Measurements from ENCODE around the gene SLC16A5.
"Not testable (repeated sequence)": the region's sequence is repeated elsewhere in the genome, so short reads cannot be mapped to it uniquely, and the experiment has no call there.

SLC16A5 gene, protein sequence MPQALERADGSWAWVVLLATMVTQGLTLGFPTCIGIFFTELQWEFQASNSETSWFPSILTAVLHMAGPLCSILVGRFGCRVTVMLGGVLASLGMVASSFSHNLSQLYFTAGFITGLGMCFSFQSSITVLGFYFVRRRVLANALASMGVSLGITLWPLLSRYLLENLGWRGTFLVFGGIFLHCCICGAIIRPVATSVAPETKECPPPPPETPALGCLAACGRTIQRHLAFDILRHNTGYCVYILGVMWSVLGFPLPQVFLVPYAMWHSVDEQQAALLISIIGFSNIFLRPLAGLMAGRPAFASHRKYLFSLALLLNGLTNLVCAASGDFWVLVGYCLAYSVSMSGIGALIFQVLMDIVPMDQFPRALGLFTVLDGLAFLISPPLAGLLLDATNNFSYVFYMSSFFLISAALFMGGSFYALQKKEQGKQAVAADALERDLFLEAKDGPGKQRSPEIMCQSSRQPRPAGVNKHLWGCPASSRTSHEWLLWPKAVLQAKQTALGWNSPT

DNA sequence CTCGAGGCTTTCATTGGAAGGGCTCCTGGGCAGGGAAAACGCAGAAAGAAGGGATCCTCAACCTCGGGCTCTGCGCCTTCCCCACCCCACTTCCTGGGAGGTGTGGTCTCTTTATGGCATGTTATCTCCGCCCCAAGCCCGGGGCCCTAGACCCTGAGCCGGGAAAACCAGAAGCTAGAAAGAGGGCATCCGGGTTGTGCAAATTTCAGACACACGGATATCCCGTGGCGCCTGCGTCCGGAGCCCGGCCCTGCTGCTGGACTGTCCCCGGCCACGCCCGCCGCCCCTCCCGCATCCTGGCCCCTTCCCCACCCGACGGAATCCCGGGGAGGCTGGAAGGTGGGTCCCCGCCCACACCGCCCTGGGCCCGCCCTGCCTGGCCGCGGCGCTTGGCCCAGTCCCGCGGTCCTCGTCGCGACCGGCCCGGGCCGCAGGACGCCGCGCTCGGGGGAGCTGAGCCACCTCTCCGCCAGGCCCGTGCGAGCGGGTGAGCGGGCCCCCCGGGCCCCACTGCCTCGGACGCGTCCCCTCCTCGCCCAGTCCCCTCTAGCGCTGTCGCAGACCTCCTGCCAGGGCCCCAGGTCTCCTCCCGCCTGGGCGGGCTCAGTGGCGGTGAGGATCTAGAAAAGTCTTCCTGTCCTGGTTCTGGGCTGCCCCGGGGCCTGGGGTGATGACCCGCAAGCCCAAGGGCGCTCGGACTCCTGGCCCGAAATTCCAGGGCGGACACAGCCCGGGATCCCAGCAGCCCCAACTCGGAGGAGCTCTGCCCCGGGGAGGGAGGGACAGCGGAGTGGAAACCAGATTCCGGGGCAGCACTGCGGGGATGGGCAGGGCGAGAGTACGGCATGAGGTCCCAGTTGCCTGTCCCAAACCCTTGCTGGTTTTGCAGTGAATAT is at the start of gene SLC16A5:
Gene SLC16A5 (plus strand): TSS at position 397 of the 896 bp plus-strand sequence. CDS start 5,683 bp downstream, outside the sequence.
- peak; percentile 82 for DNase-seq

DNA sequence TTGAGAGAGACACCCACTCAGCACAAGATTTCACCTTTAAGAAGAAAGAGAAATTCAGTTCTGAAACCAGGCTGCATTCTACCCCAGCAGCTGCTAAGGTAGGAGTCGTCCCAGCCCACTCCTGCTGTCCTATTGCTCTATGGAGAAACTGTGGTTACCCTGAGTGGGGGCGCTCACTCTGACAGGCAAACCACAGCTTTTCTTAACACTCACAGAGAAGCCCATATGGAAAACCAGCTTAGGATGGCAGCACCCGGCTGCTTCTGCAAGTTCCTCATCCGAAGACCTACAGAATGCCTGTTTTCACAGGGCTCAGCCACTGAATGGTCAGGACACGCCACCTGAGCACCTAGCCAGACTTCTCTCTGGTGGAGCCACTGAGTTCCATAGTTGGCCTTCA is 48.5 kb upstream of the SLC16A5 start:
- peak; percentile 63 for DNase-seq

DNA sequence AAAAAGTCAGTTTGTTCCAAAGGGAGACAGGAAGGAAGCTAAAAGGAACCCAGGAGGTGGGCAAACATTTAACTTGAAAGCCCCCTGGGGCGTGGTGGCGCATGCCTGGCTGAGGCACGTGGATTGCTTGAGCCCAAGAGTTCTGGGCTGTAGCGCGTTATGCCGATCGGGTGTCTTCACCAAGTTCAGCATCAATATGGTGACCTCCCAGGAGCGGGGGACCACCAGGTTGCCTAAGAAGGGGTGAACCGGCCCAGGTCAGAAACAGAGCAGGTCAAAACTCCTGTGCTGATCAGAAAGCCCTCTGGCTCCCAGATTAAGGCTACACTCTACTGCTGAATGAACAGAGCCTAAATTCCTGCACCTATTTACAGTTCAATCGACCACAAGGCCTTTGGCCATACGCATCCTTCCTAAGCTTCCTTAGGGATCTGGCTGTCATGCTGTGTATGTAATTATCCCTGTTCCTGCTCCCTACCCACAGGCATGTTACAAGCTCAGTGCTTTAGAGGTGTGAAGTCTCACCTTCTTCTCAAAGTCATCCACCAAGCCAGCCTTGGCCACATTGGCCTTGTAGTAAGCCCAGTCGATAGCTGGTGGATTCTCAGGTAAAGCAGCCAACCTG is 46.0 kb upstream of the SLC16A5 start:
- DNase-seq: no peak

DNA sequence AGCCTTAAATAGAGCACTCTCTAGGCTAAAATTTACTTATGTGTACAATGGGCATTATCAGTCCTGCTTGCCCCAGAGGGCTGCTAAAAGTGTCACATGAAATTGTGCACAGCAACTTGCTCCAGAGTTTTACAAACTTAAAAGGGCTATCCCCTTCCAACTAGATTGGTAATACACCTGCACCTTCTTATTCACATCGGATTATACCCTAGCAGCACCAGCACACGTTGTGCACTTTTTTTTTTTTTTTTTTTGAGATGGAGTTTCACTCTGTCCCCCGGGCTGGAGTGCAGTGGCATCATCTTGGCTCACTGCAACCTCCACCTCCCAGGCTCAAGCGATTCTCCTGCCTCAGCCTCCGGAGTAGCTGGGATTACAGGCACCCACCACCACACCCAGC is 44.0 kb upstream of the SLC16A5 start:
- DNase-seq: not testable (repeated sequence)

DNA sequence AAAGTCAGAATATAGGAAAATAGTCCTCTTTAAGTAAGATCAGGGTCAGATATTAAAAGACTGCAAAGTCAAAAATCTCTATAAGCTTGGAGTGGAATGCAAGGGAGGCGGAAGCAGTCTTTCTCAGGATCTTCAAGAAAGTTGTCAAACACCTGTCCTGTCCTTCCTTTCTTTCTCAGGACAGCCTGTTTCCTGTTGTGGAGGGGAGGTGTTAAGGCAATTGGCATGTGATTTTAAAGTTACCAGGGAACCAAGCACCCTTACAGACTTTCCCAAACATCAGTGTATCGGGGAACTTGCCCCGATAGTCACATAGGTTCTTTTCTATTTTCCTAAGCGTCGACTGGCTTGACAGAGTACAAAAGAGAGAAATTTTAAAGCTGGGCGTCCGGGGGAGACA is 43.0 kb upstream of the SLC16A5 start:
- no peak for DNase-seq

DNA sequence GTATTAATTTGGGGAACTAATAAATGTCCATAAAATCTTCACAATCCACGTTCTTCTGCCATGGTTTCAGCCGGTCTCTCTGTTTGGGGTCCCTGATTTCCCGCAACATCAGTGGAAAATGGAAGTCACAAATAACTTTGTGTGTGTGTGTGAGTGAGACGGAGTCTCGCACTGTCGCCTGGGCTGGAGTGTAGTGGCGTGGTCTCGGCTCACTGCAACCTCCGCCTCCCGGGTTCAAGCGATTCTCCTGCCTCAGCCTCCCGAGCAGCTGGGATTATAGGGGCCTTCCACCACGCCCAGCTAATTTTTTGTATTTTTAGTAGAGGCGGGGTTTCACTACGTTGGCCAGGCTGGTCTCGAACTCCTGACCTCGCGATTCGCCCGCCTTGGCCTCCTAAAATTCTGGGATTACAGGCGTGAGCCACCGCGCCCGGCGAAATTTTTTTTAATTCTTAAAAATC is 41.8 kb upstream of the SLC16A5 start:
- DNase-seq: not testable (repeated sequence)

DNA sequence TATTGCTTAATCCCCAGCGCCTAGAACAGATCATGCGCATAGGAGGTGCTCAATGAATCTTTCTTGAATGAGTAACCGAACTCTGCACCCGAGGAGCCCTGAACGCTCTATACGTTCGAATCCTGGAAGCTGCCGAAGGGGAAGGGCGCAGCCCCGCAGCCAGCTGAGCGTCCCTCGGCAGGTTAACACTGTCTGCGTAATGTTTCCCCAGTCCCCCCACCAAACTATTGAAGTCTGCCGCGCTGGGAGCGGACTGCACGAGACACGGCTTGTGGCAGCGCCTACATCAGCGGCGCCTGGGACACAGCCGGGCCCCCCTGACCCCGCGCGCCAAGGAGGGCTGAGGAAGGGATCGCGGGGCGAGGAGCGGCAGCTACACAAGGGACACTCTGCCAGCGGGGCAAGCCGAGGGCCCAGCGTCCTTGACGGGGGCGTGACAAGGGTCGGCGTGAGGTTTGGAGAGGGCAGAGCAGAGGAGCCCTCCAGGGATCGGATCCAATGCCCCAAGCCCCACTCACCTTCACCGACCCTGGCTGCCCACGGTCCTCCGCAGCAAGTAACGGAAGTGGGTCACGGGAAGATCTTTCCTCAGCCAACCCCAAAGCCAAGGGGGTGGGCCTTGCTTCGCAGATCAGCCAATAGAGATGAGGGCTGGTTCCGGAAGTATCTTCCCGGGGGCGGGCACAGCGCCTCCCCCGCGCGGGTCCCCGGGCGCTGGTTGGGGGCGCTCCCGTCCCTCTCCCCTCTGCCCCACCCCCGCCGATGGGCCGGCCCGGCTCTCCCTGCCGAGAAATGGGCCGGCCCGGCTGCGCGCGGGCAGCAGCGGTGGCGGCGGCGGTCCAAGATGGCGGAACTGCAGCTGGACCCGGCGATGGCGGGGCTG is 41.1 kb upstream of the SLC16A5 start, which contains the start of the genes ATP5PD and KCTD2:
Gene ATP5PD (minus strand): TSS at position 563 of the 883 bp plus-strand sequence. CDS start 4,319 bp downstream, outside the sequence.
Gene KCTD2 (plus strand): TSS at position 819 of the 883 bp plus-strand sequence. CDS start 26 bp downstream, at position 845.
- peak; percentile 87 for DNase-seq

DNA sequence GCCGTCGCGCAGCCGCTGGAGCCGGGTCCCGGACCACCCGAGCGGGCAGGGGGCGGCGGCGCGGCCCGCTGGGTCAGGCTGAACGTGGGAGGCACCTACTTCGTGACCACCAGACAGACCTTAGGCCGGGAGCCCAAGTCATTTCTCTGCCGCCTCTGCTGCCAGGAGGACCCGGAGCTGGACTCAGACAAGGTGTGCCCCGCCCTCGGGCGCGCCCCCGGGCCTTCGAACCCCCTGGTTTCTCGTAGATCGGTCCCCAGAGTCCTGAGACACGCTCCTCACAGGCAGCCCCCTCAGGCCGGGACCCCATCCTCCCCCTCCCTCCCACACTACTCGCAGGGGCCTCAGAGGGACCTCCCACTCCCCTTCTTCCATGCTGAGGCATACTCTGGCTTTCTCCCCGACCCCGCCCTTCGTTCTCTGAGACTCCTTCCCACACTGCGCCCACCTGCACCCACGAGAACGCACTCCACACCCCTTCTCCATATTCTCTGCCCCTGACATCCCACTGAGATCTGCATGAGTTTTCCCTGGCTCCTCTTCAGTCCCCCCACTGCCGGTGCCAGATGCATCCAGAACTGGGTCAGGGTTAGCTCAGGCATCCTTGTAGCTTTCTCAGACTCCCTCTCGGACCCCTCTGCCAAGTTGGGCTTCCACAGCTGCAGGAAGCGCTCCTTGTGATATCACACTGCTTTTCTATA is 40.2 kb upstream of the SLC16A5 start:
- no peak for DNase-seq

DNA sequence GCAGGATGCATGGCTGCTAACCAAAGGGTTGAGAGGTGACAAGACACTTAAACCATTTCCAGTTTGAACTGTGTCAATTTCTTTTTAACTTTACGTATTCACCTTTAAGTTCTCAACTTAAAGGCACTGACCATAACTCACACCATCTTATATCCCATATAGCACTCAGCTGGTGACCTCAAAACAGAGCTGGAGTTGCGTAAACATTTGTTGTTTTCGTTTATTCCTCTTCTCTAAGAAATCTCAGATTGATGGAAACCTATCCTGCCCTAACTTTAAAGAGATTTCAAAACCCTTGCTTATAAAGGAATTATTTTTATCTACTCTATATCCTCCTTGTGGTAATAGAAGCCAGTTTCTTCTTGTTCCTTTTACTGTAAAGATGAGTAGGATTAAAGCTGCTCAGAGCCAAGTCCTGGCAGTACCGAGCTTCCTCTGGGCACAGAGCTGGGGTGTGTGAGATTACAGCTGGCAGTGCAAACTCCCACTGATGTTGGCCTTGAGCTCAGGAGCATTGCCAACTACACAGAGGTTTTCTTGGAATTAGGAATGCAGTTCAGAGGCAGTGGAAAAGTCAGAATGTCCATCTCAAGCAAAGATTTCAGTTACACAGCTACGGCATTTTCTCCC is 39.4 kb upstream of the SLC16A5 start:
- peak; percentile 4 for DNase-seq

DNA sequence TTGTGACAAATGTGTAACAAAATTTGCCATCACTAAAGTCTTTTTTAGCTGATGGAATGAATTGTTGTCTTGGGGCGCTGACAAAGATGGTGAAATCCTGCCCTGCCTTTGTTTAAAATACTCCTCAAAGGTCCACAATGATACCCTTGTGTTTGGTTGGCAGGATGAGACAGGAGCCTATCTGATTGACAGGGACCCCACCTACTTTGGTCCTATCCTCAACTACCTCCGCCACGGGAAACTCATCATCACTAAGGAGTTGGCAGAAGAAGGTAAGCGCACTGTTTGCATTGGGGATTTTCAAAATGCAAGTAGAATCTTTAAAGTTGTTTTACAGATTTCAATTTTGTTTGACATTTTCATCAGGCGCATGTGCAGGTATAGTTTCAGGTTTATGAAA is 38.7 kb upstream of the SLC16A5 start:
- DNase-seq: no peak

DNA sequence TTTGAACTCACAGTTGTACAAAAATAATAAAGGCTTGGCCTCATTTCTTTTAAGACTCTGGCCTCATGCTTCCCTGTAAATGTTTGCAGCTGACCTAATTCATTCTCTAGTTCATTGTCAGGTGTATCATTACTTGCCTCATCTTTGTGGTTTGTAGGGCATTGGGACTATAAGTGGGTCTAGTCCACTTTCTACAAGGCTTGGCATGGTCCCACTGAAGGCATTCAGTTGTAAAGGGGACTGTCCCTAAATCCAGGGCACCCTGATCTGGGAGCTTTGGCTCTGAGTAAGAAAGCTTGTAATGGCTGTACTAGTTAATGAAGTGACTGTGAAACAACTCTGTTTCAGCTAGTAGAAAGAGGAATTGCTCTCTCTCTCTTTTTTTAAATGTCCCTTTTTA is 38.0 kb upstream of the SLC16A5 start:
- no peak for DNase-seq

DNA sequence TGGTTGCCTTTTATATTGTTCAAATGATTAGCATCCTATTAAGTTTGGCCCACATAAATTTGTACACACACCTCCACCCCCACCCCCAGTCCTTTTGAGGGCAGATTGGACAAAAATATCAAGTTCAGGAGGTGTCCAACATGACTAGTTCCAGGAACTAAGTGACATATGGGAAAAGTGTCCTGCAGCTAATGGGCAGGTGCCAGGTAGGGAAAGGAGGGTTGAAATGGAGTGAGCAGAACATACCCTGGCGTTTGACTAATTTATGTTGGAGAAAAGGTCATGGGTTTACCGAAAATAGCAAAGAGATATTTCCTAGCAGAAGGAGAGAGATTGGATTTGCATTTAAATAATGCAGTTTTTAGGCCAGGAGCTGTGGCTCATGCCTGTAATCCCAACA is 35.8 kb upstream of the SLC16A5 start:
- no peak for DNase-seq

DNA sequence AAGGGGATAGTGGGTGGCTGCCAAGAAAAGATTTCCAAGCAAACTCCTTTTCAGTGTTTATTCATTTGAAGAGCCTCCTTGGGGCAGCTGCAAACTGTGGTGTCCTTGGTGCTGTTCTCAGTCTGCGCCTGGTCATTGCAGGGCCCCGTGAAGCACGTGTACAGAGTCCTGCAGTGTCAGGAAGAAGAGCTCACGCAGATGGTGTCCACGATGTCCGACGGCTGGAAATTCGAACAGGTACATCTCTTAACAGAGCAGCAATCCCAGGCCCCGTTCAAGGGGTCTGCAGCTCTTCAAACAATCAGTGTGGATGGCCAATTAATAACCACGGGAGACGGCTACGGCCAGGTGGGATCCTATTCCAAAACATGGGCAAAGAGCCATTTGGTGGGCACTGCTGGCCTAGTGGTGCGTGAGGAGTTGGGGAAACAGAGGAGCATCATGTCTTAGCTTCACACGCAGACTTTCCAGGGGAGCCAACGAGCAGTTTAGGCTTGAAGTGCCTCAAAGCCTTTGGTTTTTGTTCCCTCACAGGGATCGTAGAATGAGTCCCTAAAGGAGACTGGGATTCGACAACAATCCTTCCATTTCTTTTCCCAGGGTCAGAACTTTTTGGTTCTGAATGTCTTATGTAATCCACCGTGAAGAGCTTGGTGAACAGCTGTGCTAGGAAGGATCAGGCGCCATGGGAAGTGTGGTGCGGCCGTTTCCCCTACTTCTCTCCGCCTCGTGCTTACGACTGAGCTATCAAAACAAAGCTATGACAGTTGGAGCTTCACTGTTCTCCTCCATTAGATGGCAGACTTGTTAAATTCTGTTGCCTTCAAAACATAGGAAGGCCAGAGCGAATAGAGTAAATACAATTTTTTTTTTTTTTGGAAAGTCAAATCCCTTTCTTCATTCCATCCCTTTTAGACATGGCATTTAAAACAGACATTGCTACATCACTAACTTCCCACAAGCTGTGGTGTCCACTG is 28.1 kb upstream of the SLC16A5 start:
- DNase-seq: no peak

DNA sequence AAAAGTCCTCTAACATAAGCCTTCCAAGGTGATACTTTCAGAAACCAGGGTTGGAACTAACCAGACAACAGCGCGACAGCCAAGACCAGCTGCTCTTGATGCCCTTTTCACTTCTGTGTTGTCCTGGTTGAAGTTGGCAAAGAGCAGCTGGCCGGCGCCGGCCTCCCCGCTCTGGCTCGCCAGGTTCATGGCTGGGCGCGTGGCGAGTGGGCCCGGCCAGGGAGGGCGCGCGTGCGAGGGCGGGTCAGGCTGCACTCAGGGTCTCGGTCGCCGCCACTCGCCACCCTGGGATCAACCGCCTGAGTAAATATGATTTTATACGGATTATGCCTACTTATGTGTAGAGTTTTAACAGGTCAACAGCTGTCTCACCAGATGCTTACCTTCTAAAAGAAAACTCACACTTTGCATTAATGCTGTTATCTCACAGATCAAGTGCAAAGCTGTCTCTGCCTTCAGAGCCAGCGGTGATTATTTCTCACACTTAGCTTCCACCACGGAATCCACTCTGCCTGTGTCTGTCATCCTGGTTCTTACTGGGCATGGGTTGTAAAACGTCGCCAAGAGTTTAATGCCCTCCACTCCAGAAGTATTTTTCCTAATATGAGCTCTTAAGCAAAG is 27.2 kb upstream of the SLC16A5 start:
- DNase-seq: no peak

DNA sequence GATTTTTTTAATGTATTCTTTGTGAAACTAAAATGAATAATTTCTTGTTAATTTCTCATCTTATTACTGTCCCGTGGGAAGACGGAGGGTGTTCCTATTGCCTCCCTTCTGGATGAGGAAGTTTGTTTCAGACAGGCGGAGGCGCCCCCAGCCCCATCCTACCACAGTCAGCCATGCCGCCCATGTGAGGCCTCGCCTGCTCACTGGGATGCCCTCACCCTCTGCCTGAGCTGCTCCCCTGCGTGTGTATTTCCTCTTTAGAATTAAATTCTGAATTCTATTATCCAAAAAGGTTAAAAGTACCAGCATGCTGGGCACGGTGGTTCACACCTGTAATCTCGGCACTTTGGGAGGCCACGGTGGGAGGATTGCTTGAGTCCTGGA is 26.7 kb upstream of the SLC16A5 start:
- no peak for DNase-seq

DNA sequence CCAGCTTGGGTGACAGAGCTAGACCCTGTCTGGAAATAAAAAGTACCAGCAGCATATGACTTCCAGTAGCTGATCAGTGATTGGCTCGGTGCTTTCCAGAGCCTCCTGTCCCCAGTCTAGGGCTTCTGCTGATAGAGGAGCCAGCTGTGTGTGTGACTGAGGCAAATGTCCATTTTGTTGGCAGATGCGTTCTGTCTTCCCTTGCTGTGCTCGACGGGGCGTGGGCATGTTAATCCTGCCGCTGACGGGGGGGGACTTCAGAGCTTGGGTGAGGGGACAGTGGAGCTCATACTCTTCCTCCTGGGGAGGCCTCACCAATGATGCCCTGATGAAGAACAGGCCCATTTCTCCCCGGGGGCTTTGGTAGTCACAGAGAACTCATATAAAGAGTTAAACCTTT is 26.1 kb upstream of the SLC16A5 start:
- DNase-seq: no peak

DNA sequence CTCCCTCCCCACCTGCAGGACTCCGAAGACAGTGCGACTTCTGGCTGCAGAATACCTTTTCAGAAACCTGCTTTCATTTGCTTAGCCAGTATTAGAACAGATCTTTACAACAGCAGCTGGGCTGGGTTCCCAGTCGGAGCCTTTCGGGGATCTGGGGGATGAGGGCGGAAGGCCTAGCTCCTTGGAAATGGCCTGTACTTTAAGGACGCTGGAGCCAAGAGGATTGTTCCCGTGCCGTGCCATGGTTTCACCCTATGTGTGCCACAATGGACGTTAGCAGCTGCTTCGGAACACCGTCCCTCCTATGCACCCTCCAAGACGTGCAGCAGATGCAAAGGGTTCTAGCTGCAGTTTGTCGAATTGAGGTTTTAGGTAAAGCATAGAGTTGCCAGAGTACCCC is 24.6 kb upstream of the SLC16A5 start:
- no peak for DNase-seq

DNA sequence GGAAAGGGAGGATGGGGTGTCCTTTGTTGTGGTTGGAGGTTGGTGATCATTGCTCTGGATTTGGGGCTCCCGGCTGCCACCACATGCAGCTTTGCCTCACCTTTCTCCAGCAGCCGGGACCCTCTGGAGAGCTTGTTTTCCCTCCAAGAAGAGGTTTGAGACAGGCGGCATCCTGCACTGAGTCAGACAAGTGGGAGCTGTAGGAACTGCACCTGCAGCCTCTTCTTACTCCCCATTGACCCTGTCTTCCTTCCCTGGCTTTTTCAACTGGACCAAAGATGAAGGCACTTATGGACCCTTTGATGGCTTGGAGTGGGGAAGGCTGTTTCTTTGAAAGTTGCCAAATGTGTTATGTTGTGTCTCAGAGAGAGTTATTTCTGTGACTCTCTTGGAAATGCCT is 24.1 kb upstream of the SLC16A5 start:
- no peak for DNase-seq

DNA sequence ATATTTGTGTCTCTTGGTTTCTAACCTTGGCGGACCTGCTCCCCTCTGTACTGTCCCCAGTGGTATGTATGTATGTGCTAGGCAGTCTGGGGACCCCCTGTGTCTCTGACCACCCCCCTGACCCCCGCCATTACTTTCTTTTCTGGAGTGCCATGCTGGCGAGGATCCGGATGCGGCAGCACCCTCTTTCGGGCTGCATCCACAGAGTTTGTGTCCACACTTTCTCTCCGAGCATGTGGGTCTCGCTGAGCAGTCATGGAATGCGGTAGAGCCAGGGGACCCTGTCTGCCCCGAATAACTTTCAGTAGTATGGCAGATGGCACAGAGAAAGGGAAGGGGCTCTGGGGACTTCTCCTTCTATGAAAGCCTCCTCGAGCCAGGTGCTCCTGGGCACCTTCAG is 23.7 kb upstream of the SLC16A5 start:
- no peak for DNase-seq
